GM18520 (cell line): ENCODE measurements around the gene MCM6.
"Not testable (repeated sequence)": the region's sequence is repeated elsewhere in the genome, so short reads cannot be mapped to it uniquely, and the experiment has no call there.

Experiments
- ATAC-seq: cut with Tn5 transposase; IDR thresholded peaks from one replicate; pipeline ENCODE4 v1.9.1; 2021; ENCODE audit not compliant: unreplicated experiment

The MCM6 gene

DNA sequence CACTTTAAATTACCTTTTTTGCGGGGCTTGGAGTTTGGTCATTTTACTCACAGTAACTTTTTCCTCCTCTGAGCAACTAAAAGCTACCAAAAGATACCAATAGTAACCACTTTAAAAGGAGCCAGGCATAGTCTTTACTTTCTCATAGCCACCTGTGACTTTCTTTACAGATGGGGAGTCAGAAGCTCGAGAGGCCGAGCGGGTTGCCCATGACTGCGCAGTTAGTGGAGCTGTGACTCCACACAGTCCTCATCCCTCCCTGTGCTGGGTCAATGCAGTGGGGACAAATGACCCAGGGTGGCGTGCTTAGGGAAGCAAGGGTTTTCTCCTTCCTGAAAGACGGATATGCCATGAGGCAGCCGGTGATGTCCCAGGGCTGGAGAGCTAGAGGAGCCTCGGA, 51.1 kb downstream of the MCM6 start:
- no peak for ATAC-seq

DNA sequence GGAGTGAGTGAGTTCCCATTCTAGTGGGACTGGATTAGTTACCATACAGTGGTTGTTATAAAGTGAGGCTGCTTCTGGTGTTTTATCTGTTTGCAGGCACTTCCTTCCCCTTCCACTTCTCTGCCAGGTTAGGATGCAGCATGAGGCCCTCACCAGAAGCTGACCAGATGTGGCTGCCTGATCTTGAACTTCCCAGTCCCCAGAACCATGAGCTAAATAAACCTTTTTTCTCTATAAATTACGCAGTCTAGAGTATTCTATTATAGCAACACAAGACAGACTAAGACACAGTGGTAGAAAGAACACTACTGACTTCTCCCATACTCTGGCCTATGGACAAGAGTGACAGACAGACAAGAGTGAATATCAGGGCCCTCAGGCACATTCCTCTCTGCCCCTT, 53.4 kb downstream of the MCM6 start:
- no peak for ATAC-seq

DNA sequence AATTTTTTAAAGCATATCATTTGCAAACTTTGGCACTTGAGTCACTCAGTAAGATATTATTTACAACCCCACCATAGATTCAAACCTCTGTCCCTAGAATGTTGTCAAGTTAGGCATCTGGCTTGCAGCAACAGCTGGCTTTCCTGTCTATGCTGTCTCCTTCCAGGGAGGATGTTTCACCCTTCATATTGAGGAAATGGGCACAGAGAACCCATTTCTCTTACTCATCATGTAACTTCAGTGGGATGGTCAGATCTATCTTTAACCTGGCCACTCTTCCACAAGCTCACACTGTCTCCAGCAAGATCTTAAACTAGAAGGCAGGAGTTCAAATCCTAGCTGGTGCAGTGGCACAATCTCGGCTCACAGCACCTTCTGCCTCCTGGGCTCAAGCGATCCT, 55.1 kb downstream of the MCM6 start:
- no peak for ATAC-seq

DNA sequence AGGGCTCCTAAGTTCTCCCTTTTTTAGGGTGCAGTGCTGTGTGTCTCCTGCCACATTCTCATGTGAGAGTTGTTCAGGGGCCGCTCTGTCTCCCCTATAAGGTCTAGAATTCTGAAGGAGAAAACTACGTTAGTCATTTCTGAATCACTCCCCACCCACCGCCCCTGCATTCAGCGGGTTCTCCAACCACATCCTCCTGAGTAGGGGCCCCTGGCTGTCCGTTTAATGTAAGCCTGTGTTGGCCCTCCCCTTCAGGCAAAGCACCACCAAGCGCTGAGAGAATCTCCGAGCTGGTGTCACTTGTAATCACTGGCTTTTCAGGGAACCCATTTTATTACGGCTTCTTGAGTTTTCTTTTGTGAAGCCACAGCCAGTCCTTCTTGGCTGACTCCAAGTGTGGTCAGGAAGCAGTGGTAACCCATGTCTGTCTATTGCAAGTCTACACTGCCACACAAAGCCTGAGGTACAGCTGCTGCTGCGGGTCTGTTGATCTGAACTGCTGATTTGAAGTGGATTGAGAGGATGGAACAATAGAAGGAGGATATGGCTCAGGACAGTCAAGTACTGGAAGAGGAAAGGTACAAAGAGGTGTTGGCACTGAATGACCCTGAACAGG, 56.1 kb downstream of the MCM6 start:
- ATAC-seq, result no peak

DNA sequence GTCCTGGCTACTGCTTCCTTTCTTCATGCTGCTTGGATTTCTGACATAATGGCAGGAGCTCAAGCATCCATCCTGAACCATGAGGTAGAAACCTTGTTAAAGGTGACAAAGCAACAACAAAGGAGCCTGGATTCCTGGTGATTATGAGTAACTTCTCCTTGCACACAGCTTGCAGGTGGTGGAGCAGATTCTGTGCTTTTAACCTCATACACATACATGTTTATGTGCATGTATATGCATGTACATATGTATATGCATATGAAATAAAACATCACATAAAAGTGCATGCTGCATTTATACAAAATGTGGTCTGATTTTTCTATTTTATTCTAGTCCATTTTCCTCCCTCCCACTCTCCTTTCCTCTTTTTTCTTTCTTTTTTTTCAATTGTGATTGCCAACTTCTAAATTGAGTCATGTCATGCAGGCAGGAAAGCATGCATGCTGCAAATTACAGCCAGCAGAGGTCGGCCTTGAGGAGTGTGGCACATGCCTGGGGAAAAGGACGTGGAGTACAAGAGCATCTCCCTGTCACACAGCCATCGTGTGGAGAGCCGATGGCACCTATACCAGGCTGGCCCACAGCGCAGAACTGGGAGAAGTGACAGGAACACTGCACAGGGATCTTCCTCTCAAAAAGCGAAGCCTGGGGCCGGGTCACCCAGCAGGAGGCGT, 57.2 kb downstream of the MCM6 start:
- ATAC-seq, result no peak

DNA sequence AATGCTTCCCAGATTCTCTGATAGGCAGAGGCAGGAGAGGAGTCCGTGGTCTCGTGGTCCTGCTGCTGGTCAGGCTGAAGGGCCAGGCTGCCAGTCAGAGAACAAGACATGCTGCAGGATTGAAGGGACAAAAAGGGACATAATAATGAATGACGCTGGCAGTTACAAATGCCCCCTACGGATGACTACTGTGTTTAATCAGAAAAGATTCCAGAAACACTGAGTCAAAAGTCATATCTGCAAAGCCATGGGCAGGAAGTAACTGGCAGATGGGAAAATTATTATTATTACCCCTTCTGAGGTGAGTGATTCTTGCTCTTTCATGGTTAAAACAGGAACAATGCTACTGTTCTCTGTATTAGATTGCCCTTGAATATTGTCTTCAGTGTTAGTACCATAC, 58.3 kb downstream of the MCM6 start:
- ATAC-seq, result no peak

DNA sequence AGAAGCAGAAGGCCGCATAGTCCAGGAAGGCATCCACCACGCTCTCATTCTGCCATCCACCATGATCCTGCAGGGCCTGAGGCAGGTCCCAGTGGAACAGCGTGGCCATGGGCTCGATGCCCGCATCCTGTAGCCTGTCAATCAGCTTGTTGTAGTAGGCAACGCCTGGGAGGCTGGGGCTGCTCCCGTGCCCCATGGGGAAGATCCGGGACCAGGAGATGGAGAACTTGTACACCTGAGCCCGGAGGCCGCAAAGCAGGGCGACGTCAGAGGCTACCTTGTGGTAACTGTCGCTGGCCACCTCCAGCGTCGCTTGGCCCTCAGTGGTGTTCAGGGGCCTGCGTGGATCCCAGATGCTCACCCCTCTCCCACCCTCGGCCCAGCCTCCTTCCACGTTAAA, 58.8 kb downstream of the MCM6 start:
- ATAC-seq, result no peak

DNA sequence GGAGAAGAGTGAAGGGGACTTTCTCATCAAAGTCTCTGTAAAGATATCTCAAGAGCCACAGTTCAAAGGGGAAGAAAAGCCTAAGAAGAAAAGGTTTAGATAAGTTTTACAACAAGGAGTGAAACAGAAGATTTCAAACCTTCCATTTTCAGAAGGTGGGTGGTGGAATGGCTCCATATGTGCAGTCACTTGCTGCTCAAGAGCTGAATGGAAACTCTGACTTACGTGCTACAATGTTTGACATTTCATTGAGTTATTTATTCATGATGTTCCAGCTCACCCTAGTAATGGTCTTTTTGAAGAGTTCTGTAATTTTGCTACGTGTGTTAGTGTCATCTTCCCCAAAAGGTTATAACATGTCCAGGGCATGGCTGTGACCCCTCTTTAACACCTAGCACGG, 61.0 kb downstream of the MCM6 start:
- ATAC-seq, result no peak

DNA sequence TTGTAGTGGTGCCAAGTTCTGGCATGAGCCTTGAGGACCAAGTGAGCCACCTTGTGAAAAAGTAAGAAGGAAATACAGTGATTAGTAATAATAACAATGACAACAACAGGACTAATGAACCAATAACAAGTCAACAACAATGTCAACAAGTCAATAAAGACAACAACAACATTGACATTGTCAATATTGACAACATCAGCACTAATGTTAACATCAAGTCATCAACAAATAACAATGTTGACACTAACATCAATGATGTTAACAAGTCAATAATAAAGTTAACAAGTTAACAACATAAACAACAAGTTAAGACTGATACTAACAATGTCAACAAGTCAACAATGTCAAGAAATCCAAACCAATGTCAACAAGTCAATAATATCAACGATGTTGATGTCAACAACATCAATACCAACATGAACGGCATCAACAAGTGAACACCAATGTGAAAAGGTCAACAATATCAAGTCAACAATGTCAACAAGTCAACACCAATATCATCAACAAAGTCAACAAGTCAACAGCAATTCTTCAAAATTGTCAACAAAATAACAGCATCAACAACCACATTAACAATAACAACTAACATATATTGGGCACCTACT, 63.2 kb downstream of the MCM6 start:
- ATAC-seq, result no peak

DNA sequence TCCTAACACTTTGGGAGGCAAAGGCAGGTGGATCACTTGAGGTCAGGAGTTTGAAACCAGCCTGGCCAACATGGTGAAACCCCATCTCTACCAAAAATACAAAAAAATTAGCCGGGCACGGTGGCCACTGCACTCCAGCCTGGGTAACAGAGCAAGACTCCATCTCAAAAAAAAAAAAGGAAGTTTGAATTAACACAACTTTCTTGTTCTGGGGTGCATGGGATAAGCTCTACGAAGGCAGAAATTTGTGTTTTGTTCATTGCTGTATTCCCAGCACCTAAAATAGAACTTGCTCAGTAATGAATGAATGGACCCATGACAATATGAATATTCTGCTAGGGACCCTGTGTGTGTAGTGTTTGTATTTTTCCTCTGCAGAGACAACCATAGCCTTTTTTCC, 68.4 kb downstream of the MCM6 start:
- not testable (repeated sequence) for ATAC-seq

DNA sequence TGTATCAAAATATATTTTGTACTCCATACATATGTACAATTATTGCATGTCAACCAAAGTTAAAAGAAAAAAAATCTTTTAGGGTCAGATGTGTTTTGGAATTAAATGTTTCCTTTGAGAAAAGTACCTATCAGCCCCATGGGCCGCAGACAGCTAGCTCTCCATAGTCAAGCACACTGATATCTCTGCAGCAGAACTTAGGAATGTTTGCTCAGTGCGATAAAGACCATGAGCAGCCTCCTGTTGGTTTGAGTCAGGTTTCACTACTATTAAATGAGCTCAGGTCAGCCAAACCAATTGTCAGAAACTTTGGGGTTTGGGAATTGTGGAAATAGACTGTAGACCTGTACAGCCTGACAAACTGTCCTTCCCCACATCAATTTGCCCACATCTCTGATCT, 73.0 kb downstream of the MCM6 start:
- ATAC-seq, result no peak

DNA sequence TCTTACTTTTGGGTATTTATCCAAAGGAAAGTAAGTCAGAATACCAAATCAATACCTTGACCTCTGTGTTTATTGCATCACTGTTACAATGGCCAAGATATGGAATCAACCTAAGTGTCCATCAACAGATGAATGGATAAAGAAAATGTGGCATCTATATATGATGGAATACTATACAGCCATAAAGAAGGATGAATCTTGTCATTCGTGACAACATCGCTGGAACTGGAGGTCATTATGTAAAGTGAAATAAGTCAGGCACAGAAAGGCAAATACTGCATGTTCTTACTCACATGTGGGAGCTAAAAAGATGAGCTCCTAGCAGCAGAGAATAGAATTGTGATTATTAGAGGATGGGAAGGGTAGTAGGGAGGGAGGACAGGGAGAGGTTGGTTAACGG, 73.9 kb downstream of the MCM6 start:
- ATAC-seq, result no peak

DNA sequence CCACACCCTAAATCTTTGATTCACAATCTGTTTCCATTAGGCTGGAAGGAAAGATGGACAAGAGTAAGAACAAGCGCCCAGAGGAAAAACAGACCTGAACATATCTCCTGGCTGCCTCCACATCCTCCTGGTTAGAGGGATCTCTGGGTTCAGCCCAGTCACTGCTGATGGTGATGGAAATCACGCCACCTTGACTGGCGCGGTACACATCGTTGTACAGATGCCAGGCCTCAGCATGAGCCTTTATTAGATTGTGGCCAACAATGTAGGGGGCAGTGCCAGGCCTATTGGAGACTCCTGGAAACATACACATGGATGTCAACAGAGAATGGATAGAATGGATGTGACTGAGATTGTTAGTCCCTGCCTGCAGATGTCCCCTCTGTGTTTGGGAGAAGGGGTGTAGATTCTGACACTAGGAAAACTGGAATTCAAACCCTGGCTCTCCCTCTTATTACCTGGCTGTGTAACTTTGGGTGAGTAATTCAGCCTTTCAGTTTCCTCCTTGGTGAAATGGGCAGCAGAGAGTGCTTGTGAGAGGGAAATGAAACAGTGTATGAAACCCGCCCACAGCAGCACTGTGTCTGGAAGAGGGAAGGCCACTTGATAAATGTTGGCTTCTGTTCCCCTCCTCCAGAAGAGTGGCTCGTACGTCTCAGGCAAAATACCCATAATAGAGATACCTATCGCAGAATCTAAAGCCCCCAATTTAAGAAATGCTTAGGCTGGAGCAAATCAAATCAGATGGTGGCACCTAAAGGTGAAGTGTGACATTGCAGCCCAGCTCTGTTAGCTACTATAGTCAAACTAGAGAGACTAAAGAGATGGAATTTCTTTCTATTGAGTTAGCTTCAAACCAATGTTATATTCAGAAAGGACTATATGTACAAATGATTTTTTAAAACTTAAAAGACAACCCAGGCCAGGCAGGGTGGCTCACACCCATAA, 75.5 kb downstream of the MCM6 start:
- ATAC-seq, result no peak

DNA sequence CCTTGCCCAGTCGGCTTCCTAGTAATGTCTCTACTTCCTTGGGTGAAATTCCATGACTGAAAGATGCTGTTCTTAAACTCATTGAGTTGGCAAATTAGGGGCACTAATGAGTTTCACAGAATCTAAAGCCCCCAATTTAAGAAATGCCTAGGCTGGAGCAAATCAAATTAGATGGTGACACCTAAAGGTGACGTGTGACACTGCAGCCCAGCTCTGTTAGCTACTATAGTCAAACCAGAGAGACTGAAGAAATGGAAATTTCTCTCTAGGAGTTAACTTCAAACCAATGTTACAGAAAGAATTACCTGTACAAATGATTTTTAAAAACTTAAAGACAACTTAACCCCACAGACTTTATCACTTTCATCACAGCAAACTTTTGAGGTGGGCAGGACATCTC, 76.5 kb downstream of the MCM6 start:
- no peak for ATAC-seq

DNA sequence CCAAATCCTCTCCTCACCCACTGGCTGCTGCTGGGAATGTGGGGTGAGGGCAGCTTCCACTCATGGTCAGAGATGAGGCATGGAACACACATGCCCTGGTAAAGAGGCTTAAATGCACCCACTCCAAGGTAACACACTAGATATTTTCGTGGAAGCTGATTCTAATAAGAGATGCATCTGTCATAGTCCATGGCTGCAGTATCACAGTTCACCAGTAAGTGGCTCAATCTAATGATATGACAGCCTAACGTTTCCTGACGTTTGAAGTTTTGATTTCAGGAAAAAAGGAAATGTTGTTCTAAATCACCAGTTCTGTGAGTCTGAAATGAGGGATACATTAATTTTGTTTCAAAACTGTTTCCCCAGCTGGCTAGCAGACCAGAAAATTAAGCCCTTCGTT, 77.5 kb downstream of the MCM6 start:
- ATAC-seq, result no peak

DNA sequence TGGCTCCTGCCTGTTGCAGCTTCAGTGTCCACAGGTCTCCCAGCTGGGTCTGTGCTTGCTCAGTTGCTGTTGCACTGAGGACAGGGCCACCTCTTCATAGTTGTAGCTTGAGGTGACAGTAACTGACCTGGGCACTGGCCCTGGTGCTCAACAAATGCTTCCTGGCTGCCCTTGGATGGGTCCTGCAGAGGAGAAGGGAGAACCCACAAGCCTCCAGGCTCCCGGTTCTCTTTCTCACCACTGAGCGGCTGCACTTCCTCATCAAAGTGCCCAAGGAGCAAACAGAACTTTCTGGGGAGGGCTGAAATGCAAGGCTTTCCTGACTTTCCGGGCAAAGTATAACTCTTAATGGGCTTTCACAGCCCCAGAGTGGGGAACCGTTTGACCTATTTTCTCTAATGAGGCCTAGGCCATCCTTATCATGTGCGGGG, 78.0 kb downstream of the MCM6 start:
- ATAC-seq, result no peak

DNA sequence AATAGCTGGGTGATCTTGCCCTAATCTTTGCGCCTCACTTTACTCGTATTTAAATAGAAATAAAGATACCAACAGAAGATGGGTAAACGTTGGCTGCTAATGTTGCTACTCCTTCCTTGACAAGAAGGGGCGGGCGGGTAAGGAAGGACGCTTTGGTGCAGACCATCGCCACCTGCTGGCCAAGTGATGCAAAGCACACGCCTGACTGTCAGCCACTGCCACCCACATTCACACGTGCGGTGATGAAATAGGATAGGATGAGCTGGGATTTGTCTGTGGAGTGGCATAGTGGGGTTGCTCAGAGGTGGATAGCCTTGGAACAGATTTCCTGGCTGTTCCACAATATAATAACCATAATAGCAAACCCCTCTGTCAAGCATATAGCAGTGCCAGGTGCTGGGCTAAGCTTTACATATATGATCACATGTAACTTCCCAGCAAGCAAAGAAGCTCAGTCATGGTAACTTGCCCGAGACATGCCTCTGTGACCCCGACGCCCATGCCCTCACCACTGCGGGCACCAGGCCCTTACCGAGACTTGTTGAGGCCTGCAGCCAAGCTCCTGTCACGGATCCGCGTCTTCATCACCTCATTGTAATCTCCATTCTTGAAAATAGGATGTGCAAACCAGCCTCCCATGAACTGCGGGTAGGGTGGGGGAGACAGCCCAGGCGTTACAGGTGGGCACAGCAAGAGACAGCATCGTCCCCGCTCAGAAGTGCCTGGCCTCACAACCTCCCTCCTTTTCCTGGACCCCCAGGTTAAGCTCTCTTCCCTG, 78.6 kb downstream of the MCM6 start:
- no peak for ATAC-seq

DNA sequence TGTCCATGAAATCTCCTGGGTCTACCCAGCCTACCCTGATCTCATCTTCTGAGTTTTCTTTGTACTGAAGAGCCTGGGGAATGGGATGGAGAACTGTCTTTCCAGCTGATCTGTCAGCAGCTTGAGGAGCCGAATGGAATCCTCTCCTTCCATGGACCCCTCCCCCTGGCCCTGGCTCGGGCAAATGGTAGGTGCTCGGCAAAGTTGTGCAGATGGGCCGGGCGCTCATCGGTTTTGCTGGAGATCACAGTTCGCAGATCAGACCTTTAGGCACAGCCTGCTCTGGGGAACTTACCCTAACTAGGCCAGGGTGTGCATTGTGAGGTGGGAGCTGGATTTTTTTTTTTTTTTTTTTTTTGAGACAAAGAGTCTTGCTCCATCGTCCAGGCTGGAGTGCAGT, 79.6 kb downstream of the MCM6 start:
- no peak for ATAC-seq

DNA sequence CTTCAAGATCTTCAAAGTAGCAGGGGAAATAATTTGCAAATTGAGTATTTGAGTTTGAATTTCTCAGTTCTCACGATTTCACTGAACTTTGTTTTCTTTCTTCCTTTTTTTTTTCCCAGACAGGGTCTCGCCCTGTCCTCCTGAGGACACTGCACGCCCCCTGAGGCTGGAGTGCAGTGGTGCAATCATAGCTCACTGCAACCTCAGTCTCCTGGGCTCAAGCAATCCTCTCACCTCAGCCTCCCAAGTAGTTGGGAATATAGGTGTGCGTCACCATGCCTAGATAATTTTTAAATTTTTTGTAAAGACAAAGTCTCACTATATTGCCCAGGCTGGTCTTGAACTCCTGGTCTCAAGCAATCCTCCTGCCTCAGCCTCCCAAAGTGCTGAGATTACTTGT, 80.6 kb downstream of the MCM6 start:
- not testable (repeated sequence) for ATAC-seq

DNA sequence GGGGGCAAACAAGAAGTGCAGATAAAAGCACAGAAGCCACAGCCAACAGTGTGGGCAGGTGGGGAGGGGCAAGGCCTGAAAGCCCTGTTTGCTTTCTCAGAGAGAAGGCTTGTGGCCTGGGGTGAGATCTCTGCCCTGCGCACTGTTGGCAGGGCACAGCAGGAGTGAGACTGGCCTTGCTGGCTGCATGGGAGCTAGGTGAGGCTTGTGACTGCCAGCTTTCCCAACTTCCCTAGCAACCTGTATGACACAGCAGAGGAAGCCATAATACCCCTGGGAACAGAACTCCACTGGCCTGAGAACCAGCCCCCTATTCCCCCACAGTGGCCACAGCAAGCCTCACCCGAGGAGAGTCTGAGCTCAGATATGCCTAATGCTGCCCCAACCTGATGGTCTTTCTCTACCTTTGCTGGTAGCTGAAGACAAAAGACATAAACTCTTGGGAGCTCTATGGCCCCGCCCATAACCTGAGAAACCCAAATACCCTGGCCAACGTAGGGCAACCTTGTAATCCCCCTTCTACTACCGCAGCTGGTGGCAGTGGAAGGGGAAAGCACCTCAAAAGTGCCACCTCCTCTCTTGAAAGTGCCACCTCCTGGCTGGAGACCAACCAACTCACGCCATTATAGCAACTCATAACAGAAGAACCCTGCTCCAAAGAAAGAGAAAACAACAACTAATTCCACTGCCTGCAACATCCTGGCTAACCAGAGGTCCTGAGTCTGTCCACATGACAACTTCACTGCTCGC, 83.7 kb downstream of the MCM6 start:
- ATAC-seq, result peak; percentile 60
